PC-3 (cell line): ENCODE results near the gene POLE4. TPM values are rescaled to one million over a fixed set of nuclear protein-coding genes. Genes with fewer than 3 reads are reported as not detected.

ENCODE experiments used
- ATAC-seq: fragments of 200-7000 bp; cut with Tn5 transposase; 2 replicates; pipeline ENCODE4 v1.9.1; 2020; ENCODE audit warnings: mild to moderate bottlenecking, moderate library complexity
- BruUV-seq: library from RNA; stranded (reverse); fragments of 400-500 nt; replicated peaks from 2 replicates; lab custom pipeline; 2021; lab: Mats Ljungman, UMichigan
- CTCF ChIA-PET: fragments of 300-600 bp; sonication (Branson Sonifier 250); formaldehyde crosslinking; loops from one replicate; lab custom pipeline; 2022; ENCODE audit warnings: antibody characterized with exemption; lab: Charles Lee
- POLR2A ChIA-PET: fragments of 300-600 bp; sonication (Branson Sonifier 250); formaldehyde crosslinking; loops from one replicate; lab custom pipeline; 2022; ENCODE audit warnings: antibody characterized with exemption; ENCODE audit not compliant: unreplicated experiment; lab: Charles Lee
- DNase-seq: peaks from one replicate; pipeline ENCODE4 v3.0.0-alpha.2; 2015
- H2AFZ ChIP-seq: fragments of 300-600 bp; sonication (generic); 2 replicates; pipeline ENCODE4 v1.6.0; 2016; ENCODE audit warnings: antibody characterized with exemption, low read length
- H3F3A ChIP-seq: fragments of 300-600 bp; sonication (generic); one replicate; pipeline ENCODE4 v1.6.0; 2017; ENCODE audit warnings: antibody characterized with exemption, low read length, control low read depth, mild to moderate bottlenecking; ENCODE audit not compliant: unreplicated experiment
- H3K27ac ChIP-seq: fragments of 300-600 bp; sonication (generic); 2 replicates; pipeline ENCODE4 v1.5.1; 2016; ENCODE audit warnings: mild to moderate bottlenecking, low read length
- H3K27me3 ChIP-seq: fragments of 300-600 bp; sonication (generic); 2 replicates; pipeline ENCODE4 v1.6.1; 2016; ENCODE audit warnings: low read length, mixed read lengths
- H3K36me3 ChIP-seq: fragments of 300-600 bp; sonication (generic); 2 replicates; pipeline ENCODE4 v1.6.1; 2016; ENCODE audit warnings: low read depth, mixed run types, low read length, mixed read lengths
- H3K4me1 ChIP-seq: fragments of 300-600 bp; sonication (generic); 2 replicates; pipeline ENCODE4 v1.5.1; 2016; ENCODE audit warnings: low read length; ENCODE audit not compliant: insufficient read depth
- H3K4me2 ChIP-seq: fragments of 300-600 bp; sonication (generic); 2 replicates; pipeline ENCODE4 v1.6.0; 2016; ENCODE audit warnings: low read length
- H3K4me3 ChIP-seq: fragments of 300-600 bp; sonication (generic); 2 replicates; pipeline ENCODE4 v1.5.1; 2016; ENCODE audit warnings: mild to moderate bottlenecking, low read length, mixed read lengths
- H3K79me2 ChIP-seq: fragments of 300-600 bp; sonication (generic); 2 replicates; pipeline ENCODE4 v1.6.1; 2017; ENCODE audit warnings: low read length, mixed read lengths
- H3K9ac ChIP-seq: fragments of 300-600 bp; sonication (generic); 2 replicates; pipeline ENCODE4 v1.6.0; 2016; ENCODE audit warnings: mild to moderate bottlenecking, low read length
- H3K9me2 ChIP-seq: fragments of 300-600 bp; sonication (generic); replicated peaks from 2 replicates; pipeline ENCODE4 v1.6.1; 2016; ENCODE audit warnings: mixed run types, low read length, mixed read lengths
- H3K9me3 ChIP-seq: fragments of 300-600 bp; sonication (generic); 2 replicates; pipeline ENCODE4 v1.6.1; 2016; ENCODE audit warnings: low read length, mixed read lengths
- H4K20me1 ChIP-seq: fragments of 300-600 bp; sonication (generic); 2 replicates; pipeline ENCODE4 v1.6.1; 2016; ENCODE audit warnings: low read length, mixed read lengths
- EZH2 ChIP-seq: fragments of 300-600 bp; sonication (generic); IDR thresholded peaks from one replicate; pipeline ENCODE4 v1.6.1; 2017; ENCODE audit warnings: antibody characterized with exemption, mild to moderate bottlenecking, low read length; ENCODE audit not compliant: unreplicated experiment
- EZH2phosphoT487 ChIP-seq: fragments of 300-600 bp; sonication (generic); IDR thresholded peaks from 2 replicates; pipeline ENCODE4 v1.6.1; 2018; ENCODE audit warnings: mild to moderate bottlenecking, antibody characterized with exemption, low read length, borderline replicate concordance
- intact Hi-C: fragments of 100-400 bp; cut with micrococcal nuclease; formaldehyde crosslinking; loops from 2 replicates; pipeline ENCODE4 v1.9.0; 2023
- total RNA-seq: library from RNA; depleted of rRNA; stranded (reverse); fragments of >200 nt; gene quantifications from 2 replicates; pipeline ENCODE4 v1.2.3, GENCODE V29; 2014
- TF ChIP-seq, protein P1 (sequence below): fragments of 300-600 bp; sonication (generic); conservative IDR thresholded peaks from 2 replicates; pipeline ENCODE4 v1.5.1; 2017; ENCODE audit warnings: antibody characterized with exemption, low read depth, mild to moderate bottlenecking, low read length

POLE4 gene
- total RNA-seq, 1 experiment from 2014 or later = 121 TPM

DNA sequence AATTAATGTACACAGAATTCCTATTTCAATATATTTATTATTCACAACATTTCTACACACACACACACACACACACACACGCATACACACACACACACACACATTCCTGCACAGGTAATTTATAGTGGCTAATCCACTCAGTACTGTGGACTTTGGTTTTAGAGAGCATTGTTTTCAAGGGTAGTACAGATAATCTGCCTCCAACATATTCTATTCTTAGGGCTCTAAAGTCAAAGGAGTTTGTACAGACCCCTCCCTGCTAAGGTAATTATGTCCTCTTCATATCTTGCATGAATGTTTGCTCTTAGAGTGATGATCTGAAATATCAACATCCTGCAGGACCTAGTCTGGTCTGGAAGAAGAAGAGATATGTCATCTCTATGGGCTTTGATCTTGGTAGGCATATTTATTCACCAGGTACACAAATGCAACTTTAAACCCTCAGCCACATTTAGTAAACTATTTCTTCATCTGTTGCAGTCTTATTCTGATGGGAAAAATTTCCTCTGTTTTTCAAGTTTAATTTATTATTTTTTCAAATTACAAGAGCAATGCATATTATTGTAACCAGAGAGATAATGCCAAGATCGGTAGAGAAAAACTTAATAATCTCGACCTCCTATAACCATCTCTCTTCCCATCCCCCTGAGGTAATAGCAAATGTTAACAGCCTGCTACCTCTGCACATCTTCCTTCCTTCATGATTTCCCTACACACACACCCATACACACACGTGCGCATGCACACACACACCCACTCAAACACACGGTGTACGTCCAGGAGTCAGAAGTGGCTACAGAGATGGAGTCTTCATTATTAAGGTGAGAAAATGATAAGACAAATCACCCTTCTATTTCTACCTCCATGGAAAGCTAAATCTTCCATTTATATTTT lies 18.3 kb upstream of the POLE4 start:
- Histone ChIP-seq H3F3A (no peaks in the 10 kb centered on the region), H3K4me2 (no peak overlapping the region), H3K27me3 (no peaks in the 10 kb centered on the region), H3K9me2 (no peaks in the 10 kb centered on the region), H3K36me3 (no peaks in the 10 kb centered on the region), H3K9ac (no peak overlapping the region), H4K20me1 (no peaks in the 10 kb centered on the region), H3K4me3 (no peak overlapping the region), H3K27ac (no peak overlapping the region), H2AFZ (no peak overlapping the region), H3K4me1 (peaks cover 6% of the 10 kb centered on the region), H3K9me3 (no peaks in the 10 kb centered on the region), H3K79me2 (no peaks in the 10 kb centered on the region)
- BruUV-seq = no TSS peak
- intact Hi-C loops = no loop called here
- ATAC-seq (no peak), DNase-seq (no peak)
- TF ChIP-seq, protein P1, sequence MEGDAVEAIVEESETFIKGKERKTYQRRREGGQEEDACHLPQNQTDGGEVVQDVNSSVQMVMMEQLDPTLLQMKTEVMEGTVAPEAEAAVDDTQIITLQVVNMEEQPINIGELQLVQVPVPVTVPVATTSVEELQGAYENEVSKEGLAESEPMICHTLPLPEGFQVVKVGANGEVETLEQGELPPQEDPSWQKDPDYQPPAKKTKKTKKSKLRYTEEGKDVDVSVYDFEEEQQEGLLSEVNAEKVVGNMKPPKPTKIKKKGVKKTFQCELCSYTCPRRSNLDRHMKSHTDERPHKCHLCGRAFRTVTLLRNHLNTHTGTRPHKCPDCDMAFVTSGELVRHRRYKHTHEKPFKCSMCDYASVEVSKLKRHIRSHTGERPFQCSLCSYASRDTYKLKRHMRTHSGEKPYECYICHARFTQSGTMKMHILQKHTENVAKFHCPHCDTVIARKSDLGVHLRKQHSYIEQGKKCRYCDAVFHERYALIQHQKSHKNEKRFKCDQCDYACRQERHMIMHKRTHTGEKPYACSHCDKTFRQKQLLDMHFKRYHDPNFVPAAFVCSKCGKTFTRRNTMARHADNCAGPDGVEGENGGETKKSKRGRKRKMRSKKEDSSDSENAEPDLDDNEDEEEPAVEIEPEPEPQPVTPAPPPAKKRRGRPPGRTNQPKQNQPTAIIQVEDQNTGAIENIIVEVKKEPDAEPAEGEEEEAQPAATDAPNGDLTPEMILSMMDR = no peak
- no peak for TF ChIP-seq EZH2phosphoT487
- no peak for TF ChIP-seq EZH2
- CTCF ChIA-PET = no interaction called here
- POLR2A ChIA-PET = no interaction called here

DNA sequence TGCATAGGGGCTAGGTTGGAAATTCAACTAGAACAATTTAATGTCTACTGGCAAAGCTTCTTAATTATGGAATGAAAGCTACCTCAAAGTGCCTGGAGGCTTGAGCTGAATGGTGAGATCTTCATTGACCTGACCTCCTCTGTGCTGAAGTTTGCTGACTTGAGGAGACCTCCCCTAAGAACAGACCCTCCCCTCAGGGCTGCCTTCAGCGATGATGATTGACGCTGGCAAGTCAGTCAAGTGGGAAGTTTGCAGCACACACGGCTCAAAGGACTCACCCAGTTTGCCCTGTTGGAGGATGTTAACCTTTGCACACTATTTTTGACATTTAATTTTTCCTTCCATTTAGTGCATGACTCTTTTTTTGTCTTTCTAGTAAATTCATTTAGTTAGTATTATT lies 17.2 kb upstream of the POLE4 start:
- Histone ChIP-seq H3K9ac (no peak overlapping the region), H3K4me3 (no peak overlapping the region), H3K9me3 (no peaks in the 10 kb centered on the region), H3K27me3 (no peaks in the 10 kb centered on the region), H3K4me1 (peaks cover 7% of the 10 kb centered on the region), H3K79me2 (no peaks in the 10 kb centered on the region), H2AFZ (no peak overlapping the region), H3K4me2 (no peak overlapping the region), H3K27ac (no peak overlapping the region), H3K9me2 (no peaks in the 10 kb centered on the region), H3K36me3 (no peaks in the 10 kb centered on the region), H3F3A (no peaks in the 10 kb centered on the region), H4K20me1 (no peaks in the 10 kb centered on the region)
- no peak for DNase-seq
- intact Hi-C loops = no loop called here
- TF ChIP-seq EZH2phosphoT487 (no peak), EZH2 (no peak)
- TF ChIP-seq, protein P1 = no peak
- no peak for ATAC-seq
- BruUV-seq = no TSS peak
- CTCF ChIA-PET = no interaction called here
- POLR2A ChIA-PET = interaction anchor here (0.6 kb wide), 1 partner anchor 19 kb away, joined by 4 read pairs; no protein-coding TSS in a partner anchor

DNA sequence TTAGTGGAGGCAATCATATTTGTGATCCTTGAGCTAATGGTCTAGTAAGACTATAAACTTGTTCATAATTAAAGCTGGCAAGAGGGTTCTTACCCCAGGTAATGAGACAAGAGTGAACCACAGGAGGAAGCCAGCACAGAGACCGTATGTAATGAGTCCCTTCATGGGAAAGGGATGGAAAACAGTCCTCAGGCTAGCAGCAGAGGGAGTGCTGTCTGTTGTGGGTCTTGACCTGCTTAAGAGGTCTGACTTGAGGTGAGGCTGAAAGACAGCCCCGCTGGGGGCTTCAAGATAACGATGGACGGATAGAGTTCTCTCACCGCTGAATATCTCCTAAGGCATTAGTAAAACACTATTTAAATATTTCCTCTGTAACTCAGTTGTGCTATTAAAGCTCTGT lies 16.2 kb upstream of the POLE4 start:
- ATAC-seq (no peak), DNase-seq (no peak)
- no TSS peak for BruUV-seq
- Histone ChIP-seq H3K9me3 (no peaks in the 10 kb centered on the region), H3K4me3 (no peak overlapping the region), H3K4me1 (peaks cover 6% of the 10 kb centered on the region), H3F3A (no peaks in the 10 kb centered on the region), H4K20me1 (no peaks in the 10 kb centered on the region), H2AFZ (no peak overlapping the region), H3K4me2 (no peak overlapping the region), H3K27me3 (no peaks in the 10 kb centered on the region), H3K79me2 (no peaks in the 10 kb centered on the region), H3K27ac (no peak overlapping the region), H3K9me2 (no peaks in the 10 kb centered on the region), H3K9ac (no peak overlapping the region), H3K36me3 (no peaks in the 10 kb centered on the region)
- TF ChIP-seq EZH2phosphoT487 = no peak
- no peak for TF ChIP-seq EZH2
- TF ChIP-seq, protein P1 = no peak
- ChIA-PET POLR2A (no interaction called here), CTCF (no interaction called here)
- intact Hi-C loops = no loop called here
